Psoas muscle (tissue), 8 donors: ENCODE results near the gene GOLGA2. TPM values are rescaled to one million over a fixed set of nuclear protein-coding genes. Genes with fewer than 3 reads are reported as not detected.

Source experiments
- ATAC-seq, 4 donors: fragments of 200-7000 bp; cut with Tn5 transposase; one replicate each; pipeline ENCODE4 v1.9.1; 2020; ENCODE audit warnings: moderate library complexity in 3 of 4, mild to moderate bottlenecking in 2 of 4
- DNase-seq, 2 donors: peaks; one replicate each; pipeline ENCODE4 v3.0.0-alpha.2; 2020
- H3K27ac ChIP-seq: fragments of 200-600 bp; one replicate; pipeline ENCODE4 v1.8.0; 2022
- H3K27me3 ChIP-seq, 3 donors: fragments of 200-600 bp in 1 of 3; one replicate each; pipeline versions ENCODE4 v1.6.1 to v1.8.0; 2013 to 2022; ENCODE audit warnings: low read length in 2 of 3, mild to moderate bottlenecking in 2 of 3, moderate library complexity in 1 of 3; ENCODE audit not compliant: insufficient read depth in 3 of 3
- H3K36me3 ChIP-seq, 2 donors: fragments of 200-600 bp in 1 of 2; one replicate each; pipeline versions ENCODE4 v1.6.1 to v1.8.0; 2013 to 2022; ENCODE audit warnings: low read depth in 1 of 2, mild to moderate bottlenecking in 1 of 2, moderate library complexity in 1 of 2; ENCODE audit not compliant: insufficient read depth in 1 of 2
- H3K4me1 ChIP-seq: fragments of 200-600 bp; one replicate; pipeline ENCODE4 v1.8.0; 2022
- H3K4me3 ChIP-seq: fragments of 200-600 bp; one replicate; pipeline ENCODE4 v1.8.0; 2022; ENCODE audit warnings: mild to moderate bottlenecking
- H3K9me3 ChIP-seq: fragments of 200-600 bp; one replicate; pipeline ENCODE4 v1.8.0; 2022
- WGBS, 3 donors: extraction: QIAGEN DNeasy Blood & Tissue Kit; methylation state at CpG; one replicate each; pipeline versions ENCODE4 v1.1.6 to v1.1.7; 2013; 5-methylcytosine and 5-hydroxymethylcytosine counted together
- intact Hi-C, 2 donors: fragments of 100-400 bp; cut with DNase I; formaldehyde crosslinking; loops; one replicate each; pipeline versions ENCODE4 v1.11.0 to v1.14.2; 2022
- polyA plus RNA-seq, 3 donors: library from polyadenylated mRNA; stranded (reverse); fragments of 200-250 nt; gene quantifications; one replicate each; pipeline ENCODE4 v1.2.3, GENCODE V29; 2013
- total RNA-seq, 4 donors: library from RNA; stranded (reverse); fragmentation: NEBNext Ultra II Directional in 2 of 4; extraction: Animal tissue kit (Norgen Biotek cat#: 25700) in 2 of 4; gene quantifications; one replicate each; pipeline versions ENCODE4 v1.2.1 to v1.2.4, GENCODE V29; 2021 to 2023
- TF ChIP-seq, protein P1 (sequence below): fragments of 200-600 bp; IDR thresholded peaks from one replicate; pipeline ENCODE4 v1.8.0; 2022; ENCODE audit warnings: antibody characterized with exemption
- donor health status: healthy with polysubstance abuse.
- donor health status: DM: no; HTN: no; CAD: no; lungs with moderate emphysema.
- donor health status: Bipolar disorder and iron deficiency.
- donor health status: healthy.
- donor health status: DM: yes; HTN: yes; CAD: no.
- donor health status: DM: no; HTN: no; CAD: no.
- donor health status: DM: no; HTN: no; CAD: no.
- donor health status: DM: yes; HTN: yes; CAD: no.

The GOLGA2 gene
- total and polyA plus RNA-seq, 7 donors = 57.2 to 85.3 (median 72.4) TPM

- H3K27me3 ChIP-seq = no peaks in the 10 kb centered on the region
- peak overlapping the region; percentile 88 for H3K27ac ChIP-seq
- H3K9me3 ChIP-seq = no peaks in the 10 kb centered on the region
- intact Hi-C loops = no loop called here
- peak overlapping the region; percentile 76 for H3K4me3 ChIP-seq
- ATAC-seq (no peak), DNase-seq (no peak)
- WGBS, 3 donors = 22 to 23% (median 22%) methylated on average over 16 of the region's 16 CpGs
- TF ChIP-seq, protein P1, sequence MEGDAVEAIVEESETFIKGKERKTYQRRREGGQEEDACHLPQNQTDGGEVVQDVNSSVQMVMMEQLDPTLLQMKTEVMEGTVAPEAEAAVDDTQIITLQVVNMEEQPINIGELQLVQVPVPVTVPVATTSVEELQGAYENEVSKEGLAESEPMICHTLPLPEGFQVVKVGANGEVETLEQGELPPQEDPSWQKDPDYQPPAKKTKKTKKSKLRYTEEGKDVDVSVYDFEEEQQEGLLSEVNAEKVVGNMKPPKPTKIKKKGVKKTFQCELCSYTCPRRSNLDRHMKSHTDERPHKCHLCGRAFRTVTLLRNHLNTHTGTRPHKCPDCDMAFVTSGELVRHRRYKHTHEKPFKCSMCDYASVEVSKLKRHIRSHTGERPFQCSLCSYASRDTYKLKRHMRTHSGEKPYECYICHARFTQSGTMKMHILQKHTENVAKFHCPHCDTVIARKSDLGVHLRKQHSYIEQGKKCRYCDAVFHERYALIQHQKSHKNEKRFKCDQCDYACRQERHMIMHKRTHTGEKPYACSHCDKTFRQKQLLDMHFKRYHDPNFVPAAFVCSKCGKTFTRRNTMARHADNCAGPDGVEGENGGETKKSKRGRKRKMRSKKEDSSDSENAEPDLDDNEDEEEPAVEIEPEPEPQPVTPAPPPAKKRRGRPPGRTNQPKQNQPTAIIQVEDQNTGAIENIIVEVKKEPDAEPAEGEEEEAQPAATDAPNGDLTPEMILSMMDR = no peak
- peaks cover 20% of the 10 kb centered on the region for H3K4me1 ChIP-seq
- peaks cover 0 to 68% of the 10 kb centered on the region in 2 donors for H3K36me3 ChIP-seq
These were observed 47.5 kb upstream of the GOLGA2 start for GRCh38 chr9:128323212-128323730.

- DNase-seq (peak; percentile 94 to 96), ATAC-seq (peak; percentile 97 to 99 (median 99))
- H3K4me3 ChIP-seq = peak within 1 kb of the TSS; percentile 76
- peaks cover 20% of the 10 kb centered on the region for H3K4me1 ChIP-seq
- H3K36me3 ChIP-seq = peaks cover 0 to 67% of the 10 kb centered on the region in 2 donors
- H3K27ac ChIP-seq = peak within 1 kb of the TSS; percentile 88
- TF ChIP-seq, protein P1 = no peak
- no peaks in the 10 kb centered on the region for H3K27me3 ChIP-seq
- intact Hi-C loops = no loop called here
- no peaks in the 10 kb centered on the region for H3K9me3 ChIP-seq
- WGBS, 3 donors = 0 to 1% (median 1%) methylated on average over 66 to 83 of the region's 83 CpGs
These were observed 46.8 kb upstream of the GOLGA2 start, which contains the start of the genes COQ4 and TRUB2 for GRCh38 chr9:128322404-128323211. COQ4 (plus strand) TSS chr9:128322839; CDS start chr9:128322859, 20 bp downstream. TRUB2 (minus strand) TSS chr9:128322447; CDS start chr9:128322408, 39 bp downstream.

- no peaks in the 10 kb centered on the region for H3K9me3 ChIP-seq
- ATAC-seq (peak in 2 of 4 donors; percentile 4 to 20), DNase-seq (no peak)
- H3K4me1 ChIP-seq = peaks cover 20% of the 10 kb centered on the region
- H3K27ac ChIP-seq = peak overlapping the region; percentile 88
- 1 to 2% (median 2%) methylated on average over 21 of the region's 21 CpGs for WGBS, 3 donors
- no peaks in the 10 kb centered on the region for H3K27me3 ChIP-seq
- TF ChIP-seq, protein P1 = no peak
- H3K36me3 ChIP-seq = peaks cover 0 to 67% of the 10 kb centered on the region in 2 donors
- intact Hi-C loops = no loop called here
- H3K4me3 ChIP-seq = peak overlapping the region; percentile 76
These were observed 46.1 kb upstream of the GOLGA2 start for GRCh38 chr9:128321879-128322403.

DNA sequence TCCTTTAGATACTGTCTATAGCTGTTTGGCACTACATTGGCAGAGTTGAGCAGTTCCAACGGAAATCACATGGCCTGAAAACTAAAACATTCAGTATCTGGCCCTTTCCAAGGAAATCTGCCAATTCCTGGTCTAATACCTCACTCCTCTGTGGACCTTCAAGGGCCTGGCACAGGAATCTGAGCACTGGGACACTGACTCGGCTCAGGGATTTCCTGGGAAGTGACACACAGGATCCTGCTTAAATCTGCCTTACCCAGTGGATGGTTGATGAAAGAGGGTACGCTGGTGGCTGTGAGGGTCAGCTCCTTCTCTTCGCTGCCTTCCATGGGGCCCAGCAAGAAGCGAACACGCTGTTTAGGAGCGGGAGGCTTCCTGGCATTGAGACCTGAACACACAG lies 45.5 kb upstream of the GOLGA2 start:
- 75 to 80% (median 78%) methylated on average over 7 of the region's 7 CpGs for WGBS, 3 donors
- H3K4me3 ChIP-seq = peak overlapping the region; percentile 76
- H3K36me3 ChIP-seq = peaks cover 0 to 67% of the 10 kb centered on the region in 2 donors

More for the DNA sequence above, 45.5 kb upstream of the GOLGA2 start:
- no peaks in the 10 kb centered on the region for H3K9me3 ChIP-seq
- intact Hi-C loops = no loop called here
- H3K27ac ChIP-seq = no peak overlapping the region
- no peak for DNase-seq
- H3K27me3 ChIP-seq = no peaks in the 10 kb centered on the region
- TF ChIP-seq, protein P1 = no peak
- no peak for ATAC-seq
- H3K4me1 ChIP-seq = peaks cover 20% of the 10 kb centered on the region
